ENCODE results near the gene DBNL. TPM values are rescaled to one million over a fixed set of nuclear protein-coding genes. Genes with fewer than 3 reads are reported as not detected.

The DBNL gene
- total RNA-seq, 4 donors from 2014 or later: 108 to 165 (median 138) TPM

DNA sequence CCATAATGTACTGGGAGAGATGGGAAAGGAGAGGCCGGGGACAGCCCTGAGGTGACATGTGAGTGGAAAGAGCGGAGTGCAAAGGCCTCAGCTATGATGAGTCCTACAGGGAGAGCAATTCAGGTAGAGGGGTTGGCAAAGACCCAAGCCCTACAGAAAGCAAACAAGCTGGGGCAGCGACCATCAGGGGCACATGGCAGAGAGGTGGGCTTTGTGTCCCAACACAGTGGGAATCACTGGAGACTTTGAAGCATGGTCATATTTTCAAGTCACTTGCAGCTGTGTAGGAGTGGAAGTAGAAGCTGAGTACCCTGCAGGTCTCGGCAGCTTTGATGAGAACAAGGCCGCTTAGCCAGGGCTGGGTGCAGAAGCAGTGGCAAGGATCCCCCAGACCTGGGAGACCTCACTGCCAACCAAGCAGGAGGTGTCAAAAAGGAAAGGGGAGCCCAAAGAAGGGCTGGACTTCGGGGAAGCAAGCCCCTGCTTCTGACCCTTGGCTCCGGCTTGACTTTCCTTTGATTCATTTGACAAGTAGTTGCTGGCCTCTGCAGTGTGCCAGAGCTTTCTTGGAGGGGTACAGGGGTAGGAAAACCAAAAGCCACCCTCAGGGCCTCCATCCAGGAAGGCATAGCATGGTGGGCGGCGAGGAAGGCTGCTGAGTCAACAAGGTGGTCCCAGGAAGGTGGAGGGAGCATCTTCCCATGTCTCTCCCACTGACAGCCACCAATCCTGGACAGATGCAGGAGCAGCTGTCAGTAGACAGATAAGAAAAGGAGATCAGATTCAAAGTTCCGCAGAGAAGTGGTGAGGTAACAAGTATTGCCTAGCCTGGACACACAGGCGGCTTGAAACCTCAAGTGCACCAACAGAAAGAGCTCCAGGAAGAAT is 22.8 kb downstream of the DBNL start:
- H3K4me1 ChIP-seq: peaks cover 15 to 26% of the 10 kb centered on the region in 2 donors

DNA sequence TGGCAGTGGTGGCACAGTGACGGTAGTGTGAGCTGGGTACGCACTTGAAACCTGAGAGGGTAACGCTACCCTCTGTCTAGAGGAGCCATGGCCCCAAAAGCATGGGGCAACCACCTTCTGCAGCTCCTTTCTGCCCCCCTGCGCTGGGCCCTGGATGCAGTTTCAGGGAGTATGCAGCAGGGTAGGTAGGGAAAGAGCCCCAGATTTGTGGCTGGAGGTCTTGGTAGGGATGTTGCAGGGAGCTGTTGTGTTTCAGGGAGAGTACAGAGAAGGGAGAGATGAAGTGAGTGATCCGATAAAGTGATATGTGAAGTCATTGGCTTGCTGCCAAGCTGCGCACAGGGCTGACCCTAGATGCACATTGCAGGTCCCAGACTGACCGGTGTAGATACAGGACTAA is 23.6 kb downstream of the DBNL start:
- no peaks in the 10 kb centered on the region for H3K27me3 ChIP-seq
- no peak for DNase-seq
- intact Hi-C loops (cut with DNase I): no loop called here

More for the DNA sequence above, 22.8 kb downstream of the DBNL start:
- no peak overlapping the region for H3K27ac ChIP-seq
- no peaks in the 10 kb centered on the region for H3K36me3 ChIP-seq
- H3K9me3 ChIP-seq: no peaks in the 10 kb centered on the region
- TF ChIP-seq POLR2A (IDR thresholded peaks at IDR 0.05): no peak
- TF ChIP-seq, protein P1, sequence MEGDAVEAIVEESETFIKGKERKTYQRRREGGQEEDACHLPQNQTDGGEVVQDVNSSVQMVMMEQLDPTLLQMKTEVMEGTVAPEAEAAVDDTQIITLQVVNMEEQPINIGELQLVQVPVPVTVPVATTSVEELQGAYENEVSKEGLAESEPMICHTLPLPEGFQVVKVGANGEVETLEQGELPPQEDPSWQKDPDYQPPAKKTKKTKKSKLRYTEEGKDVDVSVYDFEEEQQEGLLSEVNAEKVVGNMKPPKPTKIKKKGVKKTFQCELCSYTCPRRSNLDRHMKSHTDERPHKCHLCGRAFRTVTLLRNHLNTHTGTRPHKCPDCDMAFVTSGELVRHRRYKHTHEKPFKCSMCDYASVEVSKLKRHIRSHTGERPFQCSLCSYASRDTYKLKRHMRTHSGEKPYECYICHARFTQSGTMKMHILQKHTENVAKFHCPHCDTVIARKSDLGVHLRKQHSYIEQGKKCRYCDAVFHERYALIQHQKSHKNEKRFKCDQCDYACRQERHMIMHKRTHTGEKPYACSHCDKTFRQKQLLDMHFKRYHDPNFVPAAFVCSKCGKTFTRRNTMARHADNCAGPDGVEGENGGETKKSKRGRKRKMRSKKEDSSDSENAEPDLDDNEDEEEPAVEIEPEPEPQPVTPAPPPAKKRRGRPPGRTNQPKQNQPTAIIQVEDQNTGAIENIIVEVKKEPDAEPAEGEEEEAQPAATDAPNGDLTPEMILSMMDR (IDR thresholded peaks at IDR 0.05): no peak
- H3K27me3 ChIP-seq: no peaks in the 10 kb centered on the region
- H3K4me3 ChIP-seq (replicated peaks in 1 of 3): no peak overlapping the region
- intact Hi-C loops (cut with DNase I): no loop called here
- WGBS, 2 donors: 75 to 84% methylated on average over 11 of the region's 11 CpGs
- DNase-seq: no peak

GRCh38 chr7:44071726-44072363 is 27.3 kb downstream of the DBNL start:
- intact Hi-C loops (cut with DNase I): no loop called here
- Histone ChIP-seq H3K27me3 (no peaks in the 10 kb centered on the region), H3K27ac (no peak overlapping the region), H3K9me3 (no peaks in the 10 kb centered on the region), H3K36me3 (peaks cover 18 to 33% of the 10 kb centered on the region in 2 donors), H3K4me1 (peaks cover 0 to 15% of the 10 kb centered on the region in 2 donors), H3K4me3 (replicated peaks in 1 of 3) (no peak overlapping the region)
- WGBS, 2 donors: 83 to 86% methylated on average over 9 of the region's 9 CpGs
- no peak for DNase-seq
- TF ChIP-seq POLR2A (IDR thresholded peaks at IDR 0.05): no peak
- TF ChIP-seq, protein P1 (IDR thresholded peaks at IDR 0.05): no peak

More for the DNA sequence above, 23.6 kb downstream of the DBNL start:
- no peaks in the 10 kb centered on the region for H3K9me3 ChIP-seq
- H3K4me3 ChIP-seq (replicated peaks in 1 of 3): no peak overlapping the region
- H3K4me1 ChIP-seq: peaks cover 15 to 32% of the 10 kb centered on the region in 2 donors
- TF ChIP-seq, protein P1 (IDR thresholded peaks at IDR 0.05): no peak
- no peak for TF ChIP-seq POLR2A (IDR thresholded peaks at IDR 0.05)
- peaks cover 3 to 4% of the 10 kb centered on the region in 2 donors for H3K36me3 ChIP-seq
- 70 to 74% methylated on average over 7 of the region's 7 CpGs for WGBS, 2 donors
- no peak overlapping the region for H3K27ac ChIP-seq

DNA sequence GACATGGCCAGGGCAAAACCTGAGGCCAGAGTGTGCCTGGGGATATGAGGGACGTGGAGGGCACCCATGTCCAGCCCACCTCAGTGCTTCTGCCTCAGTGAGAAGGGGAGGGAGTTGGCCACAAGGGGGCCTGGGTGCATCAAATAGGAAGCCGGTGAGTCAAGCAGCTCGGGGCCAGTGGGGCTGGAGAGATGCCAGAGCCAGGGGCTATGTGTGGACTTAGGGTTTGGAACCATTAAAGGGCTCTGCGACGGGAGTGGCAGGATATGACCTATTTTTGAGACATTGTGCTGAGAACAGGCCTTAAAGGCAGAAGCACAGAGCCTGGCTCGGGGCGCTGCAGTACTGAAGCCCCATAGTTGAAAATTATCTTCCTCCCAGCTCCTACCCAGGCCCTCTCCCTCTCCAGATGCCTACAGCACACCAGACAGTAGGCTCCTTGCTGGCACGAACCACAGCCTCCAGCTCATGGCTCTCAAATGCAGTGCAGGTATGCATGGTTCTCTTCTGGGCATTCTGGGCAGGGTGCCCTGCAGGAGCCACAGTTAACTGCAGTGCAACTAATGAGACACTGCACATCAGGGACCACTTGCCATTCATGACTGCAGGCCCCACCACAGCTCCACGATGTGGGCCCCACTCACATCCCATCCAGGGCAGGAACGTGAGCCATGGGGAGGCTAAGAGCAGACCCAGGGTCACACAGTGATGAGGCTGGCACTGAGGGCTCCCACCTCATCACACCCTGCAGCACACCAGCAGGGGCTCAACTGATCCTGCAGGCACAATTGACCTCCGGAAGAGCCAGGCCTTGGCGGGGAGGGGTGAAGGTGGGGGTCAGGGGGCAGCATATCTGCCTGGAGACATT is 28.1 kb downstream of the DBNL start:
- Histone ChIP-seq H3K27me3 (no peaks in the 10 kb centered on the region), H3K4me3 (replicated peaks in 1 of 3) (no peak overlapping the region), H3K36me3 (peaks cover 18 to 36% of the 10 kb centered on the region in 2 donors), H3K4me1 (peaks cover 0 to 16% of the 10 kb centered on the region in 2 donors), H3K27ac (no peak overlapping the region), H3K9me3 (no peaks in the 10 kb centered on the region)
- intact Hi-C loops (cut with DNase I): no loop called here
- 55 to 78% methylated on average over 8 to 10 of the region's 12 CpGs for WGBS, 2 donors
- DNase-seq: peak; percentile 48 to 60
- TF ChIP-seq, protein P1 (IDR thresholded peaks at IDR 0.05): peak in 5 of 6 experiments; percentile 24 to 51 (median 38)
- no peak for TF ChIP-seq POLR2A (IDR thresholded peaks at IDR 0.05)
